ENCODE measurements around the gene TMC6. TPM values are rescaled to one million over a fixed set of nuclear protein-coding genes. Genes with fewer than 3 reads are reported as not detected.
"Not testable (repeated sequence)": the region's sequence is repeated elsewhere in the genome, so short reads cannot be mapped to it uniquely, and the experiment has no call there.

The TMC6 gene
- total RNA-seq, 2 donors from 2014 or later: 143 to 149 TPM

GRCh38 chr17:78072961-78073360, 55.6 kb downstream of the TMC6 start:
- no peaks in the 10 kb centered on the region for H3K27me3 Mint-ChIP-seq (ENCODE audit: insufficient read depth)
- H3K4me1 Mint-ChIP-seq: no peaks in the 10 kb centered on the region
- DNase-seq: no peak
- H3K27ac Mint-ChIP-seq: no peak overlapping the region
- Histone ChIP-seq H3K9ac (ENCODE audit: extremely low read depth, low read length, poor library complexity, severe bottlenecking) (no peak overlapping the region), H3K9me3 (ENCODE audit: control insufficient read depth, low read length) (peaks cover 9% of the 10 kb centered on the region), H3K4me1 (ENCODE audit: control insufficient read depth, insufficient read depth, low read length) (no peaks in the 10 kb centered on the region), H3K4me3 (ENCODE audit: low read length) (no peak overlapping the region), H3K27ac (ENCODE audit: low read depth, low read length) (no peak overlapping the region), H3K27me3 (ENCODE audit: control insufficient read depth, insufficient read depth, low read length, poor library complexity, severe bottlenecking) (no peaks in the 10 kb centered on the region), H3K36me3 (ENCODE audit: control insufficient read depth, insufficient read depth, low read length) (peaks cover 86% of the 10 kb centered on the region)
- H3K9me3 Mint-ChIP-seq: no peaks in the 10 kb centered on the region
- H3K36me3 Mint-ChIP-seq (ENCODE audit: low read depth): peaks cover 73% of the 10 kb centered on the region
- 92 to 93% methylated on average over 3 of the region's 3 CpGs for WGBS, 2 experiments (ENCODE audit: insufficient coverage in 1 of 2, insufficient read length in 1 of 2)
- no peak overlapping the region for H3K4me3 Mint-ChIP-seq
- no peak for TF ChIP-seq CTCF (conservative IDR thresholded peaks at IDR 0.05)

- no peaks in the 10 kb centered on the region for H3K4me1 ChIP-seq (ENCODE audit: control insufficient read depth, insufficient read depth, low read length)
- peaks cover 74% of the 10 kb centered on the region for H3K36me3 ChIP-seq (ENCODE audit: control insufficient read depth, insufficient read depth, low read length)
- no peak for TF ChIP-seq CTCF (conservative IDR thresholded peaks at IDR 0.05)
- Mint-ChIP-seq H3K36me3 (ENCODE audit: low read depth) (peaks cover 54% of the 10 kb centered on the region), H3K4me3 (no peak overlapping the region), H3K4me1 (no peaks in the 10 kb centered on the region), H3K9me3 (no peaks in the 10 kb centered on the region), H3K27ac (no peak overlapping the region), H3K27me3 (ENCODE audit: insufficient read depth) (no peaks in the 10 kb centered on the region)
- H3K9me3 ChIP-seq (ENCODE audit: control insufficient read depth, low read length): peaks cover 9% of the 10 kb centered on the region
- H3K27ac ChIP-seq (ENCODE audit: low read depth, low read length): no peak overlapping the region
- H3K27me3 ChIP-seq (ENCODE audit: control insufficient read depth, insufficient read depth, low read length, poor library complexity, severe bottlenecking): no peaks in the 10 kb centered on the region
- H3K9ac ChIP-seq (ENCODE audit: extremely low read depth, low read length, poor library complexity, severe bottlenecking): no peak overlapping the region
- no peak for DNase-seq
- H3K4me3 ChIP-seq (ENCODE audit: low read length): no peak overlapping the region
- 95 to 100% methylated on average over 3 to 4 of the region's 4 CpGs for WGBS, 2 experiments (ENCODE audit: insufficient coverage in 1 of 2, insufficient read length in 1 of 2)
Observed at GRCh38 chr17:78069695-78070094, 58.9 kb downstream of the TMC6 start.

GRCh38 chr17:78066976-78067375, 61.6 kb downstream of the TMC6 start:
- not testable (repeated sequence) for H3K9me3 Mint-ChIP-seq; H3K27me3 ChIP-seq (ENCODE audit: control insufficient read depth, insufficient read depth, low read length, poor library complexity, severe bottlenecking); H3K9ac ChIP-seq (ENCODE audit: extremely low read depth, low read length, poor library complexity, severe bottlenecking); H3K9me3 ChIP-seq (ENCODE audit: control insufficient read depth, low read length); H3K4me1 Mint-ChIP-seq; H3K4me1 ChIP-seq (ENCODE audit: control insufficient read depth, insufficient read depth, low read length); H3K27me3 Mint-ChIP-seq (ENCODE audit: insufficient read depth); H3K4me3 ChIP-seq (ENCODE audit: low read length); DNase-seq; H3K4me3 Mint-ChIP-seq; H3K27ac ChIP-seq (ENCODE audit: low read depth, low read length); H3K27ac Mint-ChIP-seq
- peaks cover 29% of the 10 kb centered on the region for H3K36me3 Mint-ChIP-seq (ENCODE audit: low read depth)
- WGBS, 2 experiments (ENCODE audit: insufficient coverage in 1 of 2, insufficient read length in 1 of 2): 92% methylated on average over 4 of the region's 4 CpGs; no CpG with 5 or more reads in 1 of the 2 experiments
- peaks cover 48% of the 10 kb centered on the region for H3K36me3 ChIP-seq (ENCODE audit: control insufficient read depth, insufficient read depth, low read length)

- no peak overlapping the region for H3K27ac Mint-ChIP-seq
- TF ChIP-seq CTCF (conservative IDR thresholded peaks at IDR 0.05): no peak
- H3K9ac ChIP-seq (ENCODE audit: extremely low read depth, low read length, poor library complexity, severe bottlenecking): no peak overlapping the region
- no peaks in the 10 kb centered on the region for H3K27me3 ChIP-seq (ENCODE audit: control insufficient read depth, insufficient read depth, low read length, poor library complexity, severe bottlenecking)
- H3K36me3 Mint-ChIP-seq (ENCODE audit: low read depth): peaks cover 15% of the 10 kb centered on the region
- no peak overlapping the region for H3K4me3 ChIP-seq (ENCODE audit: low read length)
- no peaks in the 10 kb centered on the region for H3K9me3 Mint-ChIP-seq
- 90 to 100% methylated on average over 3 to 4 of the region's 4 CpGs for WGBS, 2 experiments (ENCODE audit: insufficient coverage in 1 of 2, insufficient read length in 1 of 2)
- no peaks in the 10 kb centered on the region for H3K9me3 ChIP-seq (ENCODE audit: control insufficient read depth, low read length)
- peaks cover 35% of the 10 kb centered on the region for H3K36me3 ChIP-seq (ENCODE audit: control insufficient read depth, insufficient read depth, low read length)
- H3K27ac ChIP-seq (ENCODE audit: low read depth, low read length): no peak overlapping the region
- H3K4me1 Mint-ChIP-seq: no peaks in the 10 kb centered on the region
- DNase-seq: no peak
- H3K4me3 Mint-ChIP-seq: no peak overlapping the region
- no peaks in the 10 kb centered on the region for H3K4me1 ChIP-seq (ENCODE audit: control insufficient read depth, insufficient read depth, low read length)
- H3K27me3 Mint-ChIP-seq (ENCODE audit: insufficient read depth): no peaks in the 10 kb centered on the region
Observed at GRCh38 chr17:78064708-78065107, 63.8 kb downstream of the TMC6 start.

Measured in endodermal cell (in vitro differentiated cells).